Right ventricle myocardium inferior (tissue), 1 donor: Measurements from ENCODE around the gene GHRL. TPM values are rescaled to one million over a fixed set of nuclear protein-coding genes. Genes with fewer than 3 reads are reported as not detected.
A peak's percentile ranks its signal among the peaks of the same experiment; 100 is the strongest.

ENCODE experiments used
- ATAC-seq: fragments of 200-7000 bp; cut with Tn5 transposase; one replicate; pipeline ENCODE4 v1.9.1; 2020; ENCODE audit warnings: mild to moderate bottlenecking, moderate library complexity
- DNase-seq: peaks from one replicate; pipeline ENCODE4 v3.0.0; 2021; ENCODE audit errors: missing footprints
- intact Hi-C: fragments of 100-400 bp; cut with DNase I; formaldehyde crosslinking; loops from one replicate; pipeline ENCODE4 v1.11.0; 2022
- long read RNA-seq: library from polyadenylated mRNA; unstranded; transcript quantifications from one replicate; pipeline ENCODE4 v2.0.0, GENCODE V29; 2021
- total RNA-seq: library from RNA; stranded (reverse); fragmentation: NEBNext Ultra II Directional; extraction: Animal tissue kit (Norgen Biotek cat#: 25700); gene quantifications from one replicate; pipeline ENCODE4 v1.2.1, GENCODE V29; 2021
- donor health status: DM: no; HTN: yes; CAD: no; lungs with severe emphysema.

Gene GHRL
- total RNA-seq, result 0.30 TPM
- long read RNA-seq, result 0 reads

- DNase-seq (no peak), ATAC-seq (no peak)
- intact Hi-C loops, result no loop called here
These were observed at the start of gene GHRL for GRCh38 chr3:10292505-10293419. Gene GHRL (minus strand): TSS chr3:10292947. CDS start chr3:10290180, 2,767 bp downstream.

- intact Hi-C loops, result no loop called here
- ATAC-seq, result no peak
- DNase-seq, result peak; percentile 33
These were observed 49.2 kb upstream of the GHRL start for GRCh38 chr3:10341901-10342398.

- intact Hi-C loops, result no loop called here
- DNase-seq, result peak; percentile 28
- ATAC-seq, result no peak
These were observed 47.7 kb upstream of the GHRL start for GRCh38 chr3:10340476-10340875.

GRCh38 chr3:10340046-10340445 is 47.3 kb upstream of the GHRL start:
- intact Hi-C loops, result no loop called here
- DNase-seq, result peak; percentile 32
- no peak for ATAC-seq

GRCh38 chr3:10339376-10339955 is 46.7 kb upstream of the GHRL start:
- ATAC-seq (no peak), DNase-seq (peak; percentile 43)
- intact Hi-C loops, result no loop called here

- intact Hi-C loops, result no loop called here
- ATAC-seq, result no peak
- peak; percentile 63 for DNase-seq
These were observed 46.0 kb upstream of the GHRL start for GRCh38 chr3:10338591-10339353.

- ATAC-seq, result no peak
- intact Hi-C loops, result no loop called here
- peak; percentile 49 for DNase-seq
These were observed 45.4 kb upstream of the GHRL start for GRCh38 chr3:10338164-10338470.

- DNase-seq (peak; percentile 28), ATAC-seq (no peak)
- intact Hi-C loops, result no loop called here
These were observed 44.8 kb upstream of the GHRL start for GRCh38 chr3:10337323-10338163.

GRCh38 chr3:10336761-10337160 is 44.0 kb upstream of the GHRL start:
- ATAC-seq (no peak), DNase-seq (peak; percentile 64)
- intact Hi-C loops, result no loop called here

GRCh38 chr3:10335871-10336622 is 43.3 kb upstream of the GHRL start:
- peak; percentile 40 for DNase-seq
- no peak for ATAC-seq
- intact Hi-C loops, result no loop called here

- ATAC-seq, result no peak
- intact Hi-C loops, result no loop called here
- DNase-seq, result peak; percentile 28
These were observed 42.5 kb upstream of the GHRL start for GRCh38 chr3:10335190-10335738.

GRCh38 chr3:10334459-10334858 is 41.7 kb upstream of the GHRL start:
- DNase-seq, result peak; percentile 55
- intact Hi-C loops, result no loop called here
- no peak for ATAC-seq

- ATAC-seq (no peak), DNase-seq (peak; percentile 44)
- intact Hi-C loops, result no loop called here
These were observed 41.3 kb upstream of the GHRL start for GRCh38 chr3:10334042-10334441.

GRCh38 chr3:10333349-10333650 is 40.6 kb upstream of the GHRL start:
- ATAC-seq, result no peak
- no peak for DNase-seq
- intact Hi-C loops, result no loop called here

GRCh38 chr3:10332481-10333348 is 40.0 kb upstream of the GHRL start:
- intact Hi-C loops, result no loop called here
- DNase-seq (peak; percentile 25), ATAC-seq (no peak)

GRCh38 chr3:10331320-10331719 is 38.6 kb upstream of the GHRL start:
- DNase-seq (peak; percentile 34), ATAC-seq (no peak)
- intact Hi-C loops, result no loop called here

GRCh38 chr3:10330319-10330718 is 37.6 kb upstream of the GHRL start:
- no peak for ATAC-seq
- intact Hi-C loops, result no loop called here
- DNase-seq, result peak; percentile 62
